ENCODE measurements around the gene VWA1.

DNA sequence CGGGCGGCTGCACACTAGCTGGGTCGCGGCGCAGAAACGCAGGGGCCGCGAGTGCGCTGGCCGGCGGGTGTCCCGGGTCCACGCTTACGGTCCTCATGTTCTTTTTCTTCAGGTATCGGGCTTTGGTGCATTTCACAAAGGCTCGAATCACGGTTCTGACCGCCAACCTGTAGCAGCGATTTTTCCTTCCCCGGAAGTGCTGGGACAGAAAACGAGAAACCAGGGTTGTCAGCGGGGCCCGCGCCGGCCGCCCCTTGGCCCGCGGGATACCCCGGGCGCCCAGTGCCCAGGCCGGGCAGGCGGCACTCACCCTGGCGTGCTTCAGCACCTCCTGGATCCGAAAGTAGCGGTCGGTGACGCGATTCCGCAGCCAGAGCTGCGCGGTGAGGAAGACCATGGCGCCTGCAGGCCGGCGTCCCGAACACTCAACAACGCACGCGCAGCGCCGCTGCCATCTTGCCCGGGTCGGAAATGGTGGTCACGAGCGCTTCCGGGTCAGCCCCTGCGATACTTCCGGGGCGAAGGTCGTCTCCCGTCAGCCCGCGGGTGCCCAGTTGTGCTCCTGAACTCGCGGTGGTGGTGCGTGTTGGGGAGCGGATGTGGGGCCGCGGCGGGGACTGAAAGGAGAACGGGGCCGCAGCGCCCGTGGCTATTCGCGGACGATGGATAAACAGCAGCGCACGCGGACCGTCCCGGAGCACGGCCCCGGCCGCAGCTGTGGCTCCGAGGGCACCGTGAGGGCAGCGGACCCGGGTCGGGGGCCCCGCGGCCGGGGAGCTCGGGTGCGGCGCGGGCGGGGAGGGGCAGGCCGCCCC lies 28.5 kb upstream of the VWA1 start, which contains the start of gene MRPL20:
- TF ChIP-seq, protein P1, sequence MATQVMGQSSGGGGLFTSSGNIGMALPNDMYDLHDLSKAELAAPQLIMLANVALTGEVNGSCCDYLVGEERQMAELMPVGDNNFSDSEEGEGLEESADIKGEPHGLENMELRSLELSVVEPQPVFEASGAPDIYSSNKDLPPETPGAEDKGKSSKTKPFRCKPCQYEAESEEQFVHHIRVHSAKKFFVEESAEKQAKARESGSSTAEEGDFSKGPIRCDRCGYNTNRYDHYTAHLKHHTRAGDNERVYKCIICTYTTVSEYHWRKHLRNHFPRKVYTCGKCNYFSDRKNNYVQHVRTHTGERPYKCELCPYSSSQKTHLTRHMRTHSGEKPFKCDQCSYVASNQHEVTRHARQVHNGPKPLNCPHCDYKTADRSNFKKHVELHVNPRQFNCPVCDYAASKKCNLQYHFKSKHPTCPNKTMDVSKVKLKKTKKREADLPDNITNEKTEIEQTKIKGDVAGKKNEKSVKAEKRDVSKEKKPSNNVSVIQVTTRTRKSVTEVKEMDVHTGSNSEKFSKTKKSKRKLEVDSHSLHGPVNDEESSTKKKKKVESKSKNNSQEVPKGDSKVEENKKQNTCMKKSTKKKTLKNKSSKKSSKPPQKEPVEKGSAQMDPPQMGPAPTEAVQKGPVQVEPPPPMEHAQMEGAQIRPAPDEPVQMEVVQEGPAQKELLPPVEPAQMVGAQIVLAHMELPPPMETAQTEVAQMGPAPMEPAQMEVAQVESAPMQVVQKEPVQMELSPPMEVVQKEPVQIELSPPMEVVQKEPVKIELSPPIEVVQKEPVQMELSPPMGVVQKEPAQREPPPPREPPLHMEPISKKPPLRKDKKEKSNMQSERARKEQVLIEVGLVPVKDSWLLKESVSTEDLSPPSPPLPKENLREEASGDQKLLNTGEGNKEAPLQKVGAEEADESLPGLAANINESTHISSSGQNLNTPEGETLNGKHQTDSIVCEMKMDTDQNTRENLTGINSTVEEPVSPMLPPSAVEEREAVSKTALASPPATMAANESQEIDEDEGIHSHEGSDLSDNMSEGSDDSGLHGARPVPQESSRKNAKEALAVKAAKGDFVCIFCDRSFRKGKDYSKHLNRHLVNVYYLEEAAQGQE (tag by site-specific recombination; IDR thresholded peaks at IDR 0.05), result no peak
- TF ChIP-seq YY1 (tag by site-specific recombination; IDR thresholded peaks at IDR 0.05), result peak; percentile 98
- TF ChIP-seq, protein P2, sequence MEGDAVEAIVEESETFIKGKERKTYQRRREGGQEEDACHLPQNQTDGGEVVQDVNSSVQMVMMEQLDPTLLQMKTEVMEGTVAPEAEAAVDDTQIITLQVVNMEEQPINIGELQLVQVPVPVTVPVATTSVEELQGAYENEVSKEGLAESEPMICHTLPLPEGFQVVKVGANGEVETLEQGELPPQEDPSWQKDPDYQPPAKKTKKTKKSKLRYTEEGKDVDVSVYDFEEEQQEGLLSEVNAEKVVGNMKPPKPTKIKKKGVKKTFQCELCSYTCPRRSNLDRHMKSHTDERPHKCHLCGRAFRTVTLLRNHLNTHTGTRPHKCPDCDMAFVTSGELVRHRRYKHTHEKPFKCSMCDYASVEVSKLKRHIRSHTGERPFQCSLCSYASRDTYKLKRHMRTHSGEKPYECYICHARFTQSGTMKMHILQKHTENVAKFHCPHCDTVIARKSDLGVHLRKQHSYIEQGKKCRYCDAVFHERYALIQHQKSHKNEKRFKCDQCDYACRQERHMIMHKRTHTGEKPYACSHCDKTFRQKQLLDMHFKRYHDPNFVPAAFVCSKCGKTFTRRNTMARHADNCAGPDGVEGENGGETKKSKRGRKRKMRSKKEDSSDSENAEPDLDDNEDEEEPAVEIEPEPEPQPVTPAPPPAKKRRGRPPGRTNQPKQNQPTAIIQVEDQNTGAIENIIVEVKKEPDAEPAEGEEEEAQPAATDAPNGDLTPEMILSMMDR (tag by site-specific recombination; IDR thresholded peaks at IDR 0.05), result no peak
- TF ChIP-seq ZNF629 (tag by site-specific recombination; IDR thresholded peaks at IDR 0.05), result peak; percentile 72
